Activated CD8-positive, alpha-beta memory T cell treated with anti-CD3 and anti-CD28 coated beads for 36 hours (primary cell): ENCODE results near the gene FGF8. TPM values are rescaled to one million over a fixed set of nuclear protein-coding genes. Genes with fewer than 3 reads are reported as not detected.

ENCODE experiments used
- CTCF ChIA-PET: fragments of 350-600 bp; sonication (Branson Sonifier 250); formaldehyde crosslinking; loops from one replicate; lab custom pipeline; 2021; ENCODE audit warnings: antibody characterized with exemption; lab: Charles Lee
- POLR2A ChIA-PET: fragments of 350-600 bp; sonication (Branson Sonifier 250); formaldehyde crosslinking; loops from one replicate; lab custom pipeline; 2021; ENCODE audit warnings: antibody characterized with exemption; lab: Charles Lee
- total RNA-seq, 2 experiments: library from RNA; stranded (reverse); gene quantifications; one replicate each; pipeline ENCODE4 v1.2.3, GENCODE V29; 2021

The FGF8 gene
- total RNA-seq, 2 experiments from 2014 or later = not detected

DNA sequence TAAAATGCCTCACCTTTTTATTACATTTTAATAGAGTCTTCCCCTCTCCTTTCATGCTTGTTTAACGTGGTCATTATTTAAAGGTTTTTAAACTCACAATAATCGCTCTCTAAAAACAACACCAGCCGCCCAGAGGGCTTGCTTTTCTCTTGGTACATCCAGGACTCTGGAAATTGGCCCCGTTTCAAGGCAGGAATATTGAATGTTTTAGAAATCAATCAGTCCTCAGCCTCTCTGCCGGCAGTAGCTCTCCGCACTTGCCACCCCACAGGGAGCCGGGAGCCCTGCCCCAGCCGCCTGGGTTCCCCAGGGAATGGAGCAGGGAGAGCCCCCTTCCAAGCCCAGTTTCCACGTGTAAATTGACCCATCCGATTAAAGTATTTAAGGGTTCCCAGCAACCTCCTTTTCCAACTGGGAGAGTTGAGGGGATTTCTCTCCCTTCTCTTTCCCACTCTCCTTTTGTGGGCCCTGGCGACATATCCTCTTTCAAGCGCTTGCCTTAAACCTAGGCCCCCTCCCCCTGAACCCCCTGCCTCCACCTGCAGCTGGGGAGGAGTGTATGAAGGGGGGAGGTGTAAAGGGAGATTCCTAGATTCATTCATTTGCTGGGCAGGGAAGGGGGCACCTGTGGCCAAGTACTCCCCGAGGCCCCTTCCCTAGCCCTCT, 1.9 kb downstream of the FGF8 start:
- POLR2A ChIA-PET = no interaction called here

GRCh38 chr10:101772895-101773761, 2.8 kb downstream of the FGF8 start:
- ChIA-PET CTCF (interaction anchor here (0.6 to 2.8 kb wide), 4 partner anchors 8 to 42 kb away, joined by 3 to 12 read pairs (median 3); no protein-coding TSS in a partner anchor), POLR2A (no interaction called here)

More for the DNA sequence above, 1.9 kb downstream of the FGF8 start:
- CTCF ChIA-PET = interaction anchor here (0.6 to 1.4 kb wide), 6 partner anchors 16 to 260 kb away, joined by 3 to 5 read pairs (median 3); no protein-coding TSS in a partner anchor

GRCh38 chr10:101772017-101772894, 3.7 kb downstream of the FGF8 start:
- ChIA-PET CTCF (interaction anchor here (0.6 to 2.8 kb wide), 2 partner anchors 9 to 34 kb away, joined by 3 to 12 read pairs; no protein-coding TSS in a partner anchor), POLR2A (no interaction called here)

DNA sequence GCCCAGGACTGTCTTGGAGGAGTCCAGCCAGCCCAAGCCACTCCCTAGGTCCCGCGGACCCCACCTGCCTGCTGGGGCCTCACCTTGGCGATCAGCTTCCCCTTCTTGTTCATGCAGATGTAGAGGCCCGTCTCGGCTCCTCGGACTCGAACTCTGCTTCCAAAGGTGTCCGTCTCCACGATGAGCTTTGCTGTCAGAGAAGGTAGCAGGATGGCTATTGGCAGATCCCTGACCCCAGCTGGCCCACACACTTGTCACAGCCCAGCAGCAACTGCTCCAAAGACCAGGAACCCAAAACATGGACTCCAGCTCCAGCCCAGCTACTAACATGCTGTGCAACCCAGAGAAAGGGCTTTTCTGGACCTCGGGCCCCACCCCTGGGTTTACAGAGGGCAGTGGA, 4.5 kb downstream of the FGF8 start:
- CTCF ChIA-PET = interaction anchor here (2.8 kb wide), 1 partner anchor 9 kb away, joined by 12 read pairs; no protein-coding TSS in a partner anchor
- POLR2A ChIA-PET = no interaction called here

GRCh38 chr10:101770331-101771215, 5.3 kb downstream of the FGF8 start:
- ChIA-PET CTCF (interaction anchor here (1.1 to 2.8 kb wide), 2 partner anchors 10 to 12 kb away, joined by 3 to 12 read pairs; no protein-coding TSS in a partner anchor), POLR2A (no interaction called here)

DNA sequence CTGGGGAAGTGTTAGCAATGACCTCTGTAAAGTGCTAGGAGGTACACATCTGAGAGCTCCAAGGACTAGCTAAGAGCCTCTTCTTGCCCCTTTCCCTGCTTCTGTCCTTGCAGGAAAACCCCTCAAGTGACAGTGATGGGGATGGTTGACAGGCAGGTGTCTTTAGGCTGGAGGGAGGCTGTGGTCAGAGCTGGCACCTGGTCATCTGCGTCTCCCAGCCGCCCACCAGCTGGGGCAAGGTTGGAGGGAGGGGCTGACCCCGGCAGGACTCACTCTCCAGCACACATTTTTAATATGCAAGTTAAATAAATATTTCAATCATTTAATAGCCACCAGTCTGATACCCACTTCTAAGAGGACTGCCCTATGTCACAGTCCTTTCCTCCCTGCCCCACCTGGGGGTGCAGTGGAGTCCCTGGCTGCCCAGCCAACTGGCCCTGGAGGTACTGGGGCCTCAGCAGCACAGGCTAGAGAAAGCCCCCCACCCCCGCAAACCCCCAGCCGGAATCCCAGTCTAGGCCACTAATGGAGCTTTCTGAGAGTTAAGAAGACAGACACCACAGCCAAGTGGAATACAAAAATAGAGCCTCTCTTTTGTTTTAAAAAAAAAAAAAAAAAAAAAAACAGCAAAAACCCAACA, 6.3 kb downstream of the FGF8 start:
- CTCF ChIA-PET = interaction anchor here (0.7 to 2.6 kb wide), 3 partner anchors 11 to 1784 kb away, joined by 3 to 11 read pairs (median 4); no protein-coding TSS in a partner anchor
- POLR2A ChIA-PET = no interaction called here

- POLR2A ChIA-PET = no interaction called here
- CTCF ChIA-PET = interaction anchor here (0.8 to 2.6 kb wide), 2 partner anchors 12 to 166 kb away, joined by 3 to 11 read pairs; no protein-coding TSS in a partner anchor
Measured at GRCh38 chr10:101768791-101769170, 7.1 kb downstream of the FGF8 start.

- ChIA-PET CTCF (interaction anchor here (0.8 to 2.6 kb wide), 2 partner anchors 13 to 165 kb away, joined by 3 to 11 read pairs; no protein-coding TSS in a partner anchor), POLR2A (no interaction called here)
Measured at GRCh38 chr10:101767966-101768790, 7.7 kb downstream of the FGF8 start.

GRCh38 chr10:101767600-101767945, 8.3 kb downstream of the FGF8 start:
- CTCF ChIA-PET = interaction anchor here (2.6 kb wide), 1 partner anchor 13 kb away, joined by 11 read pairs; no protein-coding TSS in a partner anchor
- POLR2A ChIA-PET = no interaction called here

GRCh38 chr10:101766753-101767599, 8.9 kb downstream of the FGF8 start:
- POLR2A ChIA-PET = no interaction called here

GRCh38 chr10:101766306-101766705, 9.6 kb downstream of the FGF8 start:
- CTCF ChIA-PET = no interaction called here
- POLR2A ChIA-PET = no interaction called here

More at GRCh38 chr10:101766753-101767599, 8.9 kb downstream of the FGF8 start:
- CTCF ChIA-PET = interaction anchor here (2.6 kb wide), 1 partner anchor 14 kb away, joined by 11 read pairs; no protein-coding TSS in a partner anchor

DNA sequence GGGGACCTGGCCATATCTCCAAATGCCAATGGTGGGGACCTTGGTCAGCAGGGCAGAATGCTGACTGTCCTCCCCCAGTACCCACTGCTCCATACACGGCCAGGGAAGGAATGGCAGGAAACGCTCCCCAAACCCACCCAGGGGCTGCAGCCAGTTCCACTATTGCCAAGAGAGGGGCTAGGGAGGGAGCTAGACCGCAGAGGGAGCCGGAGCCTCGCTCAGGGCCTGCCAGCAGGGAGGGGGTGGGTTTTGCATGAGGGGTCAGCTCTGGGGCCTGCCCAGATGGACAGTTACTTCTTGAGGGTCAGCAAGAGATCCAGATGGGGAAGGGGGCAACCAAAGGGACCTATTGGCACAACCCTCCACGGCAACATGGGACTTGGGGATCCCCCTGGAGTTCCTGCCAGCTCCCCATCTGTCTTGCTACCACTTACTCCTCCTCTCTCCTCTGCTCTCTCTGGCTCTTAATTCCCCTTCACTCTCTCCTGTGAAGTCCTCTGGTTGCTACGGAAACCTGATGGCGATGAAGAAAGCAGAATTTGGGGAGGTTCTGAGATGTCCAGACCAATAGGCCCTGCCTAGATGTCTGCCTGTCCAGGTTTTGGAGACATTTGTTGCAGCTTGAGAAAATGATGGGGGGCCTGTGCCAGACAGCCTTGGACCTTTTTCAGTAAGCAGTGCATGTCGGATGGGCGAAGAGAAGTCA, 12.6 kb downstream of the FGF8 start:
- ChIA-PET CTCF (no interaction called here), POLR2A (no interaction called here)

DNA sequence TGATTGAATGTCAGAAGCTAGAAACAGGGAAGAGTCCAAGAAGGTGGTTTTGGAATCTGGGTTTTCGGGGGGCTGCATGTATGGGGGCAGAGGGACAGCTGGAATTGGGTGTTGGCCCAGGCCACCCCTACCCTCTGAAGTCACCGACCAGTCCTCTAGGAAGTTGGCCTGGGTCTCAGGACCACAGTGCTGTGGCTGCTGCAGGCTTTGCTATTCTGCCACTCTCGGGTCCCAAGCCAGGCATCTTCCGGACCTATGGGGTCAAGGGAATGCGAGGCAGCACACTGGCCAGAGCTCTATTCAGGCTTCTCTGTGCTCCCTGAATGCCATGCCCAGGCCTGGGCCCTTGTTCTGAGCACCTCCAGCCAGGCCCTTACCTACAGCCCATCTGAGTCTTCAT, 13.2 kb downstream of the FGF8 start:
- POLR2A ChIA-PET = no interaction called here
- CTCF ChIA-PET = no interaction called here

GRCh38 chr10:101761226-101761625, 14.7 kb downstream of the FGF8 start:
- ChIA-PET POLR2A (no interaction called here), CTCF (no interaction called here)

GRCh38 chr10:101760510-101760909, 15.4 kb downstream of the FGF8 start:
- ChIA-PET POLR2A (no interaction called here), CTCF (interaction anchor here (0.5 to 2.1 kb wide), 2 partner anchors 19 to 294 kb away, joined by 3 to 5 read pairs; no protein-coding TSS in a partner anchor)
